Sigmoid colon (tissue), 4 donors: ENCODE measurements around the gene ABI3BP.

ENCODE experiments used
- EP300 ChIP-seq, 4 donors: sonication (generic); formaldehyde crosslinking; IDR thresholded peaks; one replicate each; pipeline ENCODE4 v1.6.1; 2017; ENCODE audit warnings: antibody characterized with exemption in 4 of 4
- POLR2A ChIP-seq, 2 donors: fragments of 450-650 bp; IDR thresholded peaks; one replicate each; pipeline ENCODE4 v1.6.1; 2016; ENCODE audit warnings: antibody characterized with exemption in 2 of 2, mild to moderate bottlenecking in 2 of 2, moderate library complexity in 2 of 2
- POLR2AphosphoS5 ChIP-seq, 4 donors: sonication (generic); formaldehyde crosslinking; IDR thresholded peaks; one replicate each; pipeline ENCODE4 v1.6.1; 2017; ENCODE audit warnings: antibody characterized with exemption in 4 of 4
- TF ChIP-seq, protein P1 (sequence below), 4 experiments: fragments of 450-650 bp in 3 of 4; fragments of 200-600 bp in 1 of 4; IDR thresholded peaks; one replicate each; pipeline ENCODE4 v1.5.1; 2016 to 2019; ENCODE audit warnings: antibody characterized with exemption in 4 of 4, mild to moderate bottlenecking in 3 of 4, moderate library complexity in 2 of 4

- TF ChIP-seq, protein P1, sequence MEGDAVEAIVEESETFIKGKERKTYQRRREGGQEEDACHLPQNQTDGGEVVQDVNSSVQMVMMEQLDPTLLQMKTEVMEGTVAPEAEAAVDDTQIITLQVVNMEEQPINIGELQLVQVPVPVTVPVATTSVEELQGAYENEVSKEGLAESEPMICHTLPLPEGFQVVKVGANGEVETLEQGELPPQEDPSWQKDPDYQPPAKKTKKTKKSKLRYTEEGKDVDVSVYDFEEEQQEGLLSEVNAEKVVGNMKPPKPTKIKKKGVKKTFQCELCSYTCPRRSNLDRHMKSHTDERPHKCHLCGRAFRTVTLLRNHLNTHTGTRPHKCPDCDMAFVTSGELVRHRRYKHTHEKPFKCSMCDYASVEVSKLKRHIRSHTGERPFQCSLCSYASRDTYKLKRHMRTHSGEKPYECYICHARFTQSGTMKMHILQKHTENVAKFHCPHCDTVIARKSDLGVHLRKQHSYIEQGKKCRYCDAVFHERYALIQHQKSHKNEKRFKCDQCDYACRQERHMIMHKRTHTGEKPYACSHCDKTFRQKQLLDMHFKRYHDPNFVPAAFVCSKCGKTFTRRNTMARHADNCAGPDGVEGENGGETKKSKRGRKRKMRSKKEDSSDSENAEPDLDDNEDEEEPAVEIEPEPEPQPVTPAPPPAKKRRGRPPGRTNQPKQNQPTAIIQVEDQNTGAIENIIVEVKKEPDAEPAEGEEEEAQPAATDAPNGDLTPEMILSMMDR (IDR thresholded peaks at IDR 0.05) = no peak
- TF ChIP-seq POLR2A (IDR thresholded peaks at IDR 0.05) (no peak), POLR2AphosphoS5 (IDR thresholded peaks at IDR 0.05) (no peak), EP300 (IDR thresholded peaks at IDR 0.05) (no peak)
These were observed 274.1 kb downstream of the ABI3BP start for GRCh38 chr3:100719136-100719535.
